ENCODE data around the gene ZNF770.
"Not testable (repeated sequence)": the region's sequence is repeated elsewhere in the genome, so short reads cannot be mapped to it uniquely, and the experiment has no call there.

Gene ZNF770

GRCh38 chr15:34973512-34973911, 14.6 kb downstream of the ZNF770 start:
- DNase-seq (ENCODE audit: low spot score) = no peak

- DNase-seq (ENCODE audit: low spot score) = not testable (repeated sequence)
Measured at GRCh38 chr15:34970098-34970643, 17.9 kb downstream of the ZNF770 start.

- DNase-seq (ENCODE audit: low spot score) = peak; percentile 94
Measured at GRCh38 chr15:34969340-34970097, 18.6 kb downstream of the ZNF770 start, which contains the start of gene AQR. TSS of gene AQR (minus strand) at chr15:34969742. CDS start at chr15:34969613, 129 bp downstream.

GRCh38 chr15:34964277-34964676, 23.8 kb downstream of the ZNF770 start:
- DNase-seq (ENCODE audit: low spot score) = peak; percentile 26

GRCh38 chr15:34953851-34954250, 34.2 kb downstream of the ZNF770 start:
- DNase-seq (ENCODE audit: low spot score) = no peak

DNA sequence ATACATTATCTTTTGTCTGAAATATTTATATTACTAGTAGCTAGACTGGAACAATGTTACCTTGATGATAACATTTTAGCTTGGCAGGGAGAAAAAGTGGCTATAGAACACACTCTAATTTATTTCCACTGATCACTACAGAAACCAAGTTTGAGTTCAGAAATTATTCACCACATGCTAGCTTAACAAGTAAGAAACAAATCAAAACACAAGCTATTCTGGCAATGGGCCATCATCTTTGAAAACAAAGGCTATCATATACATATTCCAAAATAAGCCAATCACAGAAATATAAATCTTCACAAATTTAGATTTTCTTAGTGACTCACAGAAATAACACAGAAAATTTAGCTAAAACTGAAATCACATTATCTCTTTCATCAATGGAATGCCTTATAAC, 35.6 kb downstream of the ZNF770 start:
- DNase-seq (ENCODE audit: low spot score) = no peak

DNA sequence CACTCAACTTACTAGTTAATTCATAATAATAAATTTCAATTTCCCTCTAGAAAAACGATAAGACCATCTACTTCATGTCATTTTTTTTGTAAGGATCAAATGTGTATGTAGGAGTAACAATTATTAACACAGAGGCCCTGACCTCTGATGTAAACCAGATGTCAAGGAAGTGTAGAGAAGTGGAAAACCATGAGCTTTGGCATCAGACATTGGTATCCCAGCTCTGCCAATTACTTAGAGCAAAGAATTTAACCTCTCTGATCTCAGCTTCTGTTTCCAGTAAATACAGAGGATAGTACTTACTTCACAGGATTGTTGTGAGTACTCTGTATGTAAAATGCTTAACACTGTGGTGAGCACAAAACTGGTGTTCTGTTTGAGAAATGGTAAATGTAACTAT, 36.1 kb downstream of the ZNF770 start:
- no peak for DNase-seq (ENCODE audit: low spot score)

GRCh38 chr15:34944936-34945335, 43.2 kb downstream of the ZNF770 start:
- DNase-seq (ENCODE audit: low spot score) = no peak

- DNase-seq (ENCODE audit: low spot score) = no peak
Measured at GRCh38 chr15:34943711-34944110, 44.4 kb downstream of the ZNF770 start.

DNA sequence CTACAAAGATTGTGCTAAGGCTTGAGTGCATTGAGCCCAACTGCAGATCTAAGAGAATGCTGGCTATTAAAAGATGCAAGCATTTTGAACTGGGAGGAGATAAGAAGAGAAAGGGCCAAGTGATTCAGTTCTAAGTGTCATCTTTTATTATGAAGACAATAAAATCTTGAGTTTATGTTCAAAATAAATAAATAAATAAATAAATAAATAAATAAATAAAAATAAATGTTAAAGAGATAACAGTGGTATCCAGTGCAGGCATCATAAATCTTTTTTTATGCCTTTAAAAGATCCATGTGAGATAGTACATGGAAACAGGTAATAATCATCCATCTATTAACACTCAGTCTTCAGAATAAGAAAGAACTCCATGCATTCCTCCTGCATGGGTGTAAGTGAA, 44.8 kb downstream of the ZNF770 start:
- DNase-seq (ENCODE audit: low spot score) = not testable (repeated sequence)

GRCh38 chr15:34942363-34942762, 45.7 kb downstream of the ZNF770 start:
- no peak for DNase-seq (ENCODE audit: low spot score)

DNA sequence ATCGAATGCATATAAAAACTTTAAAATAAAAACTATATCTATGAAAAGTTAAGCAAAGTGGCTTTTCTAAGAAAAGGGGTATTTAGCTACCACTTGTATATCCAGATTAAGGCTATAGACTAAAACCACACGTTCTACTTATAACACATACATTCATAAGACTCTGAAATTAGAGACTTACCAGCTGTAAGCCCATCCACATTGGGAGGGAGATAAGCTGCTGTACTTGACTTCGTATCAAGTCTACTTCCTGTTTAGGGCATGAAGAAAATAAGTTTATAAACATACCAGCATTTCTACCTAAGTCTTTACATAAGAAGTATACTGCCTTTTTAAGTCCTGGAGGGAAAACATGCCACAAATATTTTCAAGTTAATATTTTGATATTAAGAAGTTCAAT, 46.3 kb downstream of the ZNF770 start:
- DNase-seq (ENCODE audit: low spot score) = no peak

DNA sequence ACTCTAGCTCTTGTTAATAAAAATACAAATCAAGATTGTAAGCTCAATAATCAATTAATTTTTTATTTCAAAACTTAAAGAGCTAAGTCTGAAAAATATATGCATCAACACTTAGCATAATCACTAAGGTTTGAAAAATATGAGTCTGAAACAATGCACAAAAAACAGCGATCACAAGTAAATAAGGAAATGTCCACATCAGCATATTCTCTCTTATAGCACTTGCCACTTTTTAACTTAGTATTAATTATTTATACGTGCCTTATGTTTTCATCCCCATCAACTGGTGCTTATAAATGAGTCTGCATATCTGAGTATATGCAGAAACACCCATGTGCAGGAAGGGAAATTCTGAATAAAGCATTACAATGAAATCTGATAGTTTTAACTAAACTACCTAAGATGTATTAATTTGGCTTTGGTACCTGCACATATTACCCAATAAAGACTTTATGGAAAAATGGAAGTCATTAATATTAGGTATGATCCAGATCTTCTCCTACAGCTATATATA, 46.8 kb downstream of the ZNF770 start:
- DNase-seq (ENCODE audit: low spot score) = no peak

DNA sequence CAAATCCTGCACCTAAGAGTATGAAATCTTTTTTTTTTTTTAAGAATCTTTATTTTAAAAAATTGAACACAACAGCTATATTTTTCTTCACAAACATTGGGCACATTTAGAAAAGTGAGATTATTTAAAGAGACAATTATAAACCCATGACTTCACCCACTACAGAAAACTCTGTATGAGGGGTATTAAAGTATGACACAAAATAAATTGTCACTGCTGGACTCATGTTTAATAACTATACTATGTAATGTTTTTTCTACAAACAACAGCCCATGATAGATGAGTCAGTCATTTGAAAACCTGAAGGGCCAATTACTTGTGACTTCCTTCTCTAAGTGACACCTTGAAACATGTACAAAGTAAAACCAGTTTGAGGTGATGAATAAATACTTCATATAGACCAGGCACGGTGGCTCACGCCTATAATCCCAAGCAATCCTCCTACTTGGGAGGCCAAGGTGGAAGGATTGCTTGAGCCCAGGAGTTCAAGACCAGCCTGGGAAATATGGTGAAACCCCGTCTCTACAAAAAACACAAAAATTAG, 54.6 kb downstream of the ZNF770 start:
- DNase-seq (ENCODE audit: low spot score) = no peak

- DNase-seq (ENCODE audit: low spot score) = not testable (repeated sequence)
Measured at GRCh38 chr15:34928349-34928748, 59.7 kb downstream of the ZNF770 start.
